Measurements from ENCODE around the gene NTRK2. TPM values are rescaled to one million over a fixed set of nuclear protein-coding genes. Genes with fewer than 3 reads are reported as not detected.

NTRK2 gene
- total and polyA plus RNA-seq, 10 of the 15 experiments (the other 5 are each of a cell fraction or from before 2014, with no cell fraction given): 0.42 to 4.6 (median 0.65) TPM

- TF ChIP-seq RAD51 (IDR thresholded peaks at IDR 0.05): no peak
- no peak for TF ChIP-seq IKZF2 (IDR thresholded peaks at IDR 0.05)
- TF ChIP-seq POLR2AphosphoS5 (IDR thresholded peaks at IDR 0.05; ENCODE audit: low read length): no peak
- TF ChIP-seq CHD4 (IDR thresholded peaks at IDR 0.05): no peak
- no peak for TF ChIP-seq EP300 (IDR thresholded peaks at IDR 0.05; ENCODE audit: borderline replicate concordance in 1 of 2, control insufficient read depth in 1 of 2, low read depth in 2 of 2, low read length in 2 of 2)
- no peak for TF ChIP-seq SMC3 (IDR thresholded peaks at IDR 0.05; ENCODE audit: borderline replicate concordance, low read length)
- no peak for TF ChIP-seq SREBF1 (IDR thresholded peaks at IDR 0.05; ENCODE audit: low read length)
- no peak for TF ChIP-seq SMAD5 (IDR thresholded peaks at IDR 0.05; ENCODE audit: low read depth)
- no peak for TF ChIP-seq PML (IDR thresholded peaks at IDR 0.05; ENCODE audit: low read length)
- no peak for TF ChIP-seq ZNF622 (IDR thresholded peaks at IDR 0.05)
- TF ChIP-seq CTCF (IDR thresholded peaks at IDR 0.05 in 2 of 3, conservative IDR thresholded peaks at IDR 0.05 in 1 of 3; ENCODE audit: control insufficient read depth in 2 of 3, extremely low read depth in 1 of 3, insufficient read depth in 1 of 3, low read depth in 3 of 3, low read length in 3 of 3): no peak
- no peak for TF ChIP-seq ZNF592 (IDR thresholded peaks at IDR 0.05)
- TF ChIP-seq ATF2 (IDR thresholded peaks at IDR 0.05; ENCODE audit: low read length): no peak
Observed at GRCh38 chr9:84808416-84808815, 138.9 kb downstream of the NTRK2 start (continued).
